Astrocyte (in vitro differentiated cells and primary cell): ENCODE results near the gene CHST11.

ENCODE experiments used
- EZH2 ChIP-seq: IDR thresholded peaks from 2 replicates; pipeline ENCODE4 v1.6.1; 2012; ENCODE audit warnings: mild to moderate bottlenecking, low read length, inconsistent platforms; ENCODE audit not compliant: insufficient read depth
- TF ChIP-seq, protein P1 (sequence below): IDR thresholded peaks from 2 replicates; pipeline ENCODE4 v1.5.1; 2011; ENCODE audit warnings: low read depth, mild to moderate bottlenecking, inconsistent platforms, low read length, moderate library complexity; ENCODE audit not compliant: insufficient read depth

DNA sequence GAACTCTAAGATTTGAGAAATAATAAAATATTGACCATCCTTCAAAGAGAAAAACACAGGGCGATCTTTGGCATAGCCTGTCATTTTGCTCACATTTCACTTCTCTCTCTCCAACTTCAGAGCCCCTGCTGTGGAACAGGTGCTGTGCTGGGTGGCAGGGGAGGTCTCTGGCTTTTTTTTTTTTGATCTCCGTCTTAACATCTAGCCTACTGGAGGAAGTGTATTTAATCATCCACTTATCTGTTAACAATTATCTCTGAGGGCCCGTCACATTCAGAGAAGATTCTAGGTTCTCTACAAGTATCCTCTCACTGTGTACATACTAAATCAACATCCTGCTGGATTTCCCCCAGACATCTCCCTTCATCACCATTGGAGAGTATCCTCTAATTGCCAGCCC is 34.1 kb downstream of the CHST11 start:
- TF ChIP-seq, protein P1, sequence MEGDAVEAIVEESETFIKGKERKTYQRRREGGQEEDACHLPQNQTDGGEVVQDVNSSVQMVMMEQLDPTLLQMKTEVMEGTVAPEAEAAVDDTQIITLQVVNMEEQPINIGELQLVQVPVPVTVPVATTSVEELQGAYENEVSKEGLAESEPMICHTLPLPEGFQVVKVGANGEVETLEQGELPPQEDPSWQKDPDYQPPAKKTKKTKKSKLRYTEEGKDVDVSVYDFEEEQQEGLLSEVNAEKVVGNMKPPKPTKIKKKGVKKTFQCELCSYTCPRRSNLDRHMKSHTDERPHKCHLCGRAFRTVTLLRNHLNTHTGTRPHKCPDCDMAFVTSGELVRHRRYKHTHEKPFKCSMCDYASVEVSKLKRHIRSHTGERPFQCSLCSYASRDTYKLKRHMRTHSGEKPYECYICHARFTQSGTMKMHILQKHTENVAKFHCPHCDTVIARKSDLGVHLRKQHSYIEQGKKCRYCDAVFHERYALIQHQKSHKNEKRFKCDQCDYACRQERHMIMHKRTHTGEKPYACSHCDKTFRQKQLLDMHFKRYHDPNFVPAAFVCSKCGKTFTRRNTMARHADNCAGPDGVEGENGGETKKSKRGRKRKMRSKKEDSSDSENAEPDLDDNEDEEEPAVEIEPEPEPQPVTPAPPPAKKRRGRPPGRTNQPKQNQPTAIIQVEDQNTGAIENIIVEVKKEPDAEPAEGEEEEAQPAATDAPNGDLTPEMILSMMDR: no peak
- TF ChIP-seq EZH2: no peak
